GM12801 (cell line): ENCODE results near the gene MAP4K2.

ENCODE experiments used
- TF ChIP-seq, protein P1 (sequence below): IDR thresholded peaks from one replicate; pipeline ENCODE4 v1.5.1; 2011; ENCODE audit warnings: control low read depth; ENCODE audit not compliant: insufficient read length; ENCODE audit errors: extremely low read depth

The MAP4K2 gene

DNA sequence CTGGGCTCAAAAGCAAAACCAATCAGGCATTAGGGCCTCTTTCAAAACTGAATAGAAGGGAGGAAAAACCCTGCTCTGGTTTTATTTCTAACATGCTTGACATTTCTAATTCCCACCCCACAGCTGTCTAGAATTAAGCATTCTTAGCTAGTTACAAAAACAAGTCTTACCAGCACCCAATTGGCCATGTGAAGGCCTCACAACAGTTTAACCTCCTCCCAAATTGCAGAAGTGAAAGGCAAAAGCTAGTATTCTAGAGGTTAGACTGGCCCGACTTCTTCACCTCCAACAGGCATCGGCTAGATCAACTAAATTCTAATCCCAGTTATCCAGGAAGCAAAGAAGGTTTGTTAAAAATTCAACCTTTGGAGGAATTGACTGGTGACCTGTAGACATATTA is 31.2 kb downstream of the MAP4K2 start:
- TF ChIP-seq, protein P1, sequence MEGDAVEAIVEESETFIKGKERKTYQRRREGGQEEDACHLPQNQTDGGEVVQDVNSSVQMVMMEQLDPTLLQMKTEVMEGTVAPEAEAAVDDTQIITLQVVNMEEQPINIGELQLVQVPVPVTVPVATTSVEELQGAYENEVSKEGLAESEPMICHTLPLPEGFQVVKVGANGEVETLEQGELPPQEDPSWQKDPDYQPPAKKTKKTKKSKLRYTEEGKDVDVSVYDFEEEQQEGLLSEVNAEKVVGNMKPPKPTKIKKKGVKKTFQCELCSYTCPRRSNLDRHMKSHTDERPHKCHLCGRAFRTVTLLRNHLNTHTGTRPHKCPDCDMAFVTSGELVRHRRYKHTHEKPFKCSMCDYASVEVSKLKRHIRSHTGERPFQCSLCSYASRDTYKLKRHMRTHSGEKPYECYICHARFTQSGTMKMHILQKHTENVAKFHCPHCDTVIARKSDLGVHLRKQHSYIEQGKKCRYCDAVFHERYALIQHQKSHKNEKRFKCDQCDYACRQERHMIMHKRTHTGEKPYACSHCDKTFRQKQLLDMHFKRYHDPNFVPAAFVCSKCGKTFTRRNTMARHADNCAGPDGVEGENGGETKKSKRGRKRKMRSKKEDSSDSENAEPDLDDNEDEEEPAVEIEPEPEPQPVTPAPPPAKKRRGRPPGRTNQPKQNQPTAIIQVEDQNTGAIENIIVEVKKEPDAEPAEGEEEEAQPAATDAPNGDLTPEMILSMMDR, result no peak

DNA sequence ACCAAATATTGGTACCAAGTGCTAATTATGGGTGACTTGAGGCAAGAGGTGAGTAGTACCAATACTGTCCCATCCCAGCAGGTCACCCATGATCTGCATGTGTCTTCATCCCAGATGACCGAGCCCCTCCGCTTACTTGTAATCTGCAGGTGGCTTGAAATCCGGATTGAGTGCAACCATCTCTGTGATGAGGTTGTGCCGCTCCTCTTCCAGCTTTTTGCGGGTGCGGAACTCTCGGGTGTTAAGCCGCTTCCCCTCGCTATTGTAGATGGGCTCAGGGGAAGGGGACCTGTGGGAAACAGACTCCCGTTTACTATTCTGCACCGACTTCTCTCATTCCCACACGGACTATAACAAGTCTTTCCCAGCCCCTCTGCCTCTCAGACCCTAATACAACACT is 32.9 kb downstream of the MAP4K2 start:
- TF ChIP-seq, protein P1, result no peak

GRCh38 chr11:64769283-64769682 is 33.7 kb downstream of the MAP4K2 start:
- TF ChIP-seq, protein P1, result no peak

- TF ChIP-seq, protein P1, result no peak
Observed at GRCh38 chr11:64768300-64768694, 34.7 kb downstream of the MAP4K2 start.

- TF ChIP-seq, protein P1, result no peak
Observed at GRCh38 chr11:64767344-64768299, 35.4 kb downstream of the MAP4K2 start.

GRCh38 chr11:64766881-64767280 is 36.1 kb downstream of the MAP4K2 start:
- TF ChIP-seq, protein P1, result no peak

- TF ChIP-seq, protein P1, result no peak
Observed at GRCh38 chr11:64765851-64766665, 37.0 kb downstream of the MAP4K2 start.
